NCI-H526 treated with DMSO at 0.1 percent for 48 hours (cell line): ENCODE results near the gene RALB.
"Not testable (repeated sequence)": the region's sequence is repeated elsewhere in the genome, so short reads cannot be mapped to it uniquely, and the experiment has no call there.

Experiments used
- DNase-seq: peaks from one replicate; lab custom pipeline; 2025; lab: John Stamatoyannopoulos, UW

The RALB gene

DNA sequence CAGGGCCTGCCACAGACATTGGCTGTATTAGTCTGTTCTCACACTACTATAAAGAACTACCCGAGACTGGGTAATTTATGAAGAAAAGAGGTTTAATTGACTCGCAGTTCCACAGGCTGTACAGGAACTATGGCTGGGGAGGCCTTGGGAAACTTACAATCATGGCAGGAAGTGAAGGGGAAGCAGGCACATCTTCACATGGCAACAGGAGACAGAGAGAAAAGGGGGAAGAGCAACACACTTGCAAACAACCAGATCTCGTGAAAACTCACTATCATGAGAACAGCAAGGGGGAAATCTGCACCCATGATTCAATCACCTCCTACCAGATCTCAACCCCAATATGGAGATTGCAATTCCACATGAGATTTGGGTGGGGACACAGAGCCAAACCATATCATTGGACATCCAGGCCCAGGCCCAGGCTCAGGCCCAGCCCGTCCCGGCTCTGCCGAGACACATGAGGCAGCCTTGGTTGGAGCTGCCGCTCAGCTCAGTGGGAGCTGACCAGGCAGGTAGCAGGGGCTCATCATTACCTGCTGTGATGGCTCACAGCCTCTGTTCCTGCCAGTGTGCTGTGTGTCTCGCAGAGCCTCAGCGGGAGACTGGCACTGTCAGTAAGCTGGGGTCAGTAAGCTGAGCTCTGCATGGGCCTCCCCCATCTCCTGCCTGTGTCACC lies 8.6 kb upstream of the RALB start:
- DNase-seq: no peak

DNA sequence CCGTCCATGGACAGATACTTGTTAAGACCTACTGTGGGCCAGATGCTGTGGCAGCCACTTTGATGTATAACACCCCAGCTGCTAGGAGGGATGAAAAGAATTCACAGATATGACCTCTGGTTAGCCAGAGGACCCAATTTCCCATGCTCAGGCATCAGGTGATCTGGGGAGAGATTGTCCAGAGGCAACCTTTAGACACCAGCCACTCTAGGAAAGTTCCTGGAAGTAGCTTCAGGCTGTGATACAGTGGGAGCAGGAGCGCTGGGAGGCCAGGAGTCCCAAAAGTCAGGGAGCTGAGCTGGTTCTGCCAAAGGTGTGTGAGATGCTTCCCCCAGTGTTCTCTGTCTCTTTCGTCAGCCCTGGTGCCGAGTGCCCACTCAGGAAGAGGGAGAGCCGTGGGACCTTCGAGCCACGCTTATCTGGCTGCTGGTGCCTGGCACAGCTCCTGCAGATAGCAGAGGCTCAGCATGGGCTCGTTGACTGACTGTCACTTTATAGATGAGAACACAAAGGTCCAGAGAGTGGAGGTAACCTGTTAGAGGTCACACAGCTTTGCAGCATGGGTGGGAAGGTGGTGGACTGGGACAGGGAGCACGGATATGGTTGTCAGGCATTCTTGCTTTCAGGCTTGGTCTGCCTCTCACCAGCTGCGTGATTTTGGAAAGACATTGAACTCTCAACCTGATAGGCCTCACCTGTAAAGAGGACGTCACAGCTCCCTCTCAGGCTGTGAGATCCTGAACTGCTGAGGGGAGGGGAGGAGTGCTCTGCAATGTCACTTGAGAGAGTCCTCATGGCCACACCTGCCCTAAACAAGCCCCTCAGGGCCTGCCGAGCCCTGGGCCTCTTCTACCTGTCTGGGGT lies 7.8 kb upstream of the RALB start:
- DNase-seq: no peak

- DNase-seq: peak; percentile 40
These were observed 6.9 kb upstream of the RALB start for GRCh38 chr2:120245520-120246332.

DNA sequence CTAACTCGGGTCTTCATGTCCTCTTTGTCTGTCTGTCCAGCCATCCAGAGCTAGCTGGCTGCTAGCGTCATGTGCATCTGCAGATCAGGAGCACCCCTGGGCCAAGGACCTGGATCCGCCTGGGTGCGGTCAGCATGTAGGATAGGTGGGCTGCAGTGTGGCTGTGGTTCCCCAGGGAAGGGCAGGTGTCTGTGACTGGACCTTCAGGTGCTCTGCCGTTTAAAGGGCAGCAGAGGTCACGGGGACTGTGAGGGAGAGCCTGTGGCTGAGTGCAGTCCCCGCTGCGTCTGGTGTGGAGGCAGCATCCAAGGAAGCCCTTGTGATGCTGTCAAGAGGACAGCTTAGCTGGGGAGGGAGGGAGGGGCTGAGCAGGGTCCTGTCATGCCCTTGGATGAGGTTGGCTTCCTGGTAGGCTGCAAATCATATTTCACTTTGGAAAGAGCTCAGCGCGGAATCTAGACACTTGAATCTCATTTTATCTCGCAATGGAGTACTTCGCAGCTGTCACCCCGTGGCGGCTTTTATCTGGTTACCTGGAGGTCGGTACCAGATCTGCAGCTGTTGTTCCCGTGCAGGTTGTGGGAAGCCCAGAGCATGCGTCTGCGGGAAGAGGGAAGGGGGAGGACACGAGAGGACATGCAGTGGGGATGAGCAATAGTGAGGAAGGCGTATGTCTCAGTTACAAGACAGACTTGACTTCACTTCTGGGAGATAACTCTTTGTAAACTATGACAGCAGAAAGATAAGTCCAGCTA lies 5.9 kb upstream of the RALB start:
- no peak for DNase-seq

- no peak for DNase-seq
These were observed 4.8 kb upstream of the RALB start for GRCh38 chr2:120247851-120248250.

- DNase-seq: no peak
These were observed 2.0 kb upstream of the RALB start for GRCh38 chr2:120250640-120251039.

DNA sequence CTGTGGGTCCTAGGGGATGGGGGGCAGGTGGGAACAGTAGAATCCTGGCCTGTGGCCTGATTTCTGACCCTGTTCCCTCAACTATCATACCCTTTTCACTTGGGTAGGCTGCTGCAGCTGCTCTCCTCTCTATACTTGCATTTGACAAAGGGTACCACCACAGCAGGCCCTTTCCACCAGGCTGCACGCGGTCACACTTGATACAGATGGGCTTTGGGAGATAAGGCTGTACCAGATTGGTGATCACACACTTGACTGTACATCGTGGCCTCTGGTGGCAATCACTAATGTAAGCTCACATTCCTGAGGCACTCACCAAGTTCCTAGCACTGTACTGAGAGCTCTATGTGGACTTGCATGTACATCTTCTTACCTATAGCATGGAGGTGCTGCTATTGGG lies 1.6 kb upstream of the RALB start:
- no peak for DNase-seq

- DNase-seq: no peak
These were observed 800 bp upstream of the RALB start for GRCh38 chr2:120251880-120252224.

DNA sequence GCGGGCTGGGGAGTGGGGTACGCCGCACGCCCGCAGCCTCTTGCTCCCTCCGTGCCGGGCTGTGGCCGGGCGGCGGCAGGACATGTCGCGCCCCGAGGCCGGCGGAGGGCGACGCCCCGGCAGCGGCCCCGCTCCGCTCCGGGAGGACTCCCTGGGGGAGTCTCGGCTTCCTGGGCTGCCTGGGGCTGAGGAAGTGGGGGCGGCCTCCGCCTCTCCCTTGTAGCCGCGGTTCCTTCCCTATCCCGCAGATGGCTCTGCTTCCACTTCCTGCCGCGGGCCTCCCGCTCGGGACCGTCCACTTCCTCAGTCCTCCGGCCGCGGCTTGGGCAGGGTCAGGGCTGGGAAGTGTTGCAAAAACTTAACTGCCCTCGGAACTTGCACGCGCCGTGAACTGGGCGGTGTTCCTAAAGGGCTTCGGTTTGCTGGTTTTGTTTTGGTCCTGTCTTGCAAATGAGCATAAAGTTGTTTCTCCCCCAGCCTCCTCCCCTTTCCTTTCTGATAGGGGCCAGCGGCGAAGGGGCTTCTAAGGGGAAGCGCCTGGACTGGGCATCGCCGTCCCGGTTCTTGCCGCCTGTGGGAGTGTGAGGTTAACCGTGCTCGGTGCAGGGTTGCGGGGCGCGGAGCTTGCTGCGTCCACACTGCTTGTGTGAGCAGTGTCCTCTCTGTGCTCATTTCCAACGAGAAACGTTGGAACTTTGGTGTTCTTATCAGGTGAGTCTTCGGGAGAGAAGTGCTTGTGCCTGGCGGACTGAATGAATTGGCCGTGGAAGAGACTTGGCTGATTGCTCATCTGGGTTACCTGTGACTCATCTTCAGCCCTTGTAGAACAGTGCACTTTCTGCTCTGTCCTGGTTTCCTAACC lies 600 bp downstream of the RALB start:
- DNase-seq: peak; percentile 37

DNA sequence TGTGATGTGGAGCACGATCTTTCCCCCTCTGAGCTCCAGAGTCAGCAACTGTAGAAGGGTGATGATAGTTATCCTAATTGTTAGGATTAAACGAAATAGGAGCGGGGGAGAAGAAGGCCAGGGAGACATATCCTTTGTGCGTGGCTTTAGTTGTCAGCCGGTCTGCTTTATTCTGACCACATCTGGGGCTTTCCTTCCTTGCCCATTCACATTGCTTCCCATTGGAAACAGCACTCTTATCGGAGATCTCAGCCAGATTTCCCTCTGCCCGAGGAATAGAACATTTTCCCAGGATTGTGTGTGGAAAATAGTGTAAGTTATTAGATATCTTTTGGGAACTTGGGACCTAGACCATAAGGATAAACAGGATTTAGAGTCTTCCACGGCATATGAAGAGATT lies 1.5 kb downstream of the RALB start:
- no peak for DNase-seq

- DNase-seq: no peak
These were observed 2.4 kb downstream of the RALB start for GRCh38 chr2:120255071-120255470.

- DNase-seq: no peak
These were observed 3.5 kb downstream of the RALB start for GRCh38 chr2:120255986-120256650.

- DNase-seq: no peak
These were observed 4.0 kb downstream of the RALB start for GRCh38 chr2:120256651-120257000.

DNA sequence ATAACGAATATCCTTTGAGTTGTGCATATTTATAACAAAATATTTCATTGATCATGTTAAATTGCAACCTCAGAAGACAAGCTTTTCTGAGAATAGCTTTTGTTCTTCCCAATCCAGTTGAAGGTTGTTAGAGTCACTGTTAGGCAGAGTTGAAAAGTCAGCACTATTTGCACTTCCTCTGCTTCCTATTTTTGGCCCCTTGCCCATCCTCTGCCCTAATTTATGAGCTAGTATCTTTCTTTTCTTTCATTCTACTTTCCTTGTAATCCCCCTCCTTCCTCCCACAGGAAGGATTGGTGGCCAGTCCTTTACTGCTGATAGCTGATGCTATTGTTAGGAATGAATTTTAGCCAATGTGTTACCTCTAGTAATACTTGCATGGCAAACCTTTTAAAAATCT lies 4.9 kb downstream of the RALB start:
- DNase-seq: no peak

GRCh38 chr2:120258196-120258595 lies 5.5 kb downstream of the RALB start:
- no peak for DNase-seq

DNA sequence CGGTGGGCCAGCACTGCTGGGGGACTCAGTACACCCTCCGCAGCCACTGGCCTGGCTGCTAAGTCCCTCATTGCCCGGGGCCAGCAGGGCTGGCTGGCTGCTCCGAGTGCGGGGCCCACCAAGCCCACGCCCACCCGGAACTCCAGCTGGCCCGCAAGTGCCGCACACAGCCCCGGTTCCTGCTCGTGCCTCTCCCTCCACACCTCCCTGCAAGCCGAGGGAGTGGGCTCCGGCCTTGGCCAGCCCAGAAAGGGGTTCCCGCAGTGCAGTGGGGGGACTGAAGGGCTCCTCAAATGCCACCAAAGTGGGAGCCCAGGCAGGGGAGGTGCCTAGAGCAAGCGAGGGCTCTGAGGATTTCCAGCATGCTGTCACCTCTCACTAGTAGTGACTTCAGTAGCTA lies 7.3 kb downstream of the RALB start:
- DNase-seq: not testable (repeated sequence)

DNA sequence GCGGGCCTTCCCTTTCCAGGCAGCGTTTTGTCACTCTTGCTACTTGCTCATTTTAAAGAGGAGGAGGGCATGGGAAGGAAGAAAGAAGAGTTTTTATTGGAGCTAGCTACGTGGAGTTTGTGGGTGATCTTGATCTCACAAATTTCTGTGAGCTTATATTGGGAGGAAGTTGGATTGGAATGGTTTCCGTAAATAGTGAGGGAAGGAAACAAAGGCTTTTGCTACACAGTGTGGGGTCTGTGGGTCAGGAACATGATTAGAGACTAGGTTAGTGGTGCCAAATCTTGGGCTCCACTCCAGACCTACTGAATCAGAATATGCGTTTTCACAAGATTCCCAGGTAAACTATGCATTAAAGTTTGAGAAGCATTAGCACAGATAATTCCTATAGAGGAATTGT lies 8.1 kb downstream of the RALB start:
- no peak for DNase-seq

DNA sequence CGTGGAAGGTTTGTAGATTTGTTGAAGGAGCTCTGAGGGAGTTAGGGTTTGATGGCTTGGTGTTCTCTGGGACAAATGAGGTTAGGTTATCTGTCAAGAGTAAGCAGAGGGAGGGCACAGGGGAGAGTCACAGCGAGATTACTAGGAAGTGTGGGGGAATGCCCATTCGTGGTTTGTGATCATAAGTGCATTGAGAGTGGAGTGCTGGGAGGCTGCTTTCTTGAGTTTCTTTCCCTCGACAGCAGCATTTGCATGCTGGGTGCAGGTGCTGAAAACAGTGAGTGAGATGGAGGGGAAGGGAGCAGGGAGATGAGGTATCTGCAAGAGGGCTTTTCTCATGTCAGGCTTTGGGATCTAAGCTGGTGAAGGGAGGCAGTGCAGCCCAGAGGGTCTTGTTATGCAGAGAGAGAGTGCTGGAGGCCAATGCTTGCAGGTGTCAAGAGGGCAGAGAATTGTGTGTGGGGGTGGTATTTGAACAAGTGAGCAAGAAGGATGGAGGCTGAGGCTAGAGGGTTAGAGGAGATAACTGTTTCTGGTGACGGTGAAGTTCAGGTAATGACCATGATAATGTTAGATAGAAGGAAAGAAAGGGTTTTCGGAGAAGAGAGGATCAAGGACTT lies 8.8 kb downstream of the RALB start:
- peak; percentile 15 for DNase-seq

DNA sequence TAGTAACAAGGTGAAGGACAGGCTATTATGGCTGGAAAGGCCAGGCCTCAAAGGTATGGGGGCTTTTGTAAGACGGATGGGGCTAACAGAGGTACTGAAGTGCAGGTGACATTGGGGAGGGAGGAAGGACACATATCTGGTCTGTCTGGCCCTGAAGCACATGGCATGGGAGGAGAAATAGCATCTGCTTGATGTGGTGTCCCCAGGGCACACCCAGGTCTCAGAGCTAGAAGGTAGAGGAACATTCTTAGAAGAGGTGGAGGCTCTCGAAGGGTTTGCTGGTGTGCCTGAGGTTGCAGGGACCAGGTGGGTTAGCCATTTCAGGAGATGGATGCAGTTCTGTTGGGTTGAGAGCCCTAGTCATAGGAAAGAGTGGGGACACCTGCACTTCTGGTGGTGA lies 9.5 kb downstream of the RALB start:
- DNase-seq: no peak

DNA sequence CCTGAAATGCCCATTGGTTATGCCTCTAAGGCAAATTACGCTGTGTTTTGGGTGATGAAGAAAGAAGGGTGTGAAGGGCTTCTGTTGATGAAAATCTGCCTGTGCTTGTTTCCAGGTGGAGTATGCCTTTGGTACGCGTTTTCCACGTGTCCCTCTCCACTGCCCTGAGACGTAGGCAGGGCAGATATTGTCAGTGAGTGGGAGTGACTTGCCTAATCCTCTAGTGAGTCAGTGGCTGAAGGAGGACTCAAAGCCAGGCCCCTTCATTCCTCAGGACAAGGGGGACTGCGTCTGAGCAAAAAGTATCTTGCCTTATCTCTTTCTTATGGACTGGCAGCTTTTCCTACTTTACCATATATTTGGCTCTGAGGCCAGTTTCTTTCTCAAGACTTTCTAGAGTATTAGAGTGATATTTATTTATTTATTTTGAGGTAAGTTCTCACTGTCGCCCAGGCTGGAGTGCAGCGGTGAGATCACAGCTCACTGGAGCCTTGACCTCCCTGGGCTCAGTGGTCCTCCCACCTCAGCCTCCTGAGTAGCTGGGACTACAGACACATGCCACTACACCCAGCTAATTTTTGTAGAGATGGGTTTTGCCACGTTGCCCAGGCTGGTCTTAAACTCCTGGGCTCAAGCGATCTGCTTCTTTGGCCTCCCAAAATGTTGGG lies 10.2 kb downstream of the RALB start:
- no peak for DNase-seq
